GM18873 (cell line): Measurements from ENCODE around the gene PLD4.

ENCODE experiments used
- ATAC-seq: cut with Tn5 transposase; IDR thresholded peaks from one replicate; pipeline ENCODE4 v1.9.1; 2021; ENCODE audit warnings: mild to moderate bottlenecking, moderate library complexity, moderate number of reproducible peaks; ENCODE audit not compliant: unreplicated experiment, low FRiP score

Gene PLD4

GRCh38 chr14:104953896-104954656 is 29.4 kb downstream of the PLD4 start:
- ATAC-seq, result no peak

DNA sequence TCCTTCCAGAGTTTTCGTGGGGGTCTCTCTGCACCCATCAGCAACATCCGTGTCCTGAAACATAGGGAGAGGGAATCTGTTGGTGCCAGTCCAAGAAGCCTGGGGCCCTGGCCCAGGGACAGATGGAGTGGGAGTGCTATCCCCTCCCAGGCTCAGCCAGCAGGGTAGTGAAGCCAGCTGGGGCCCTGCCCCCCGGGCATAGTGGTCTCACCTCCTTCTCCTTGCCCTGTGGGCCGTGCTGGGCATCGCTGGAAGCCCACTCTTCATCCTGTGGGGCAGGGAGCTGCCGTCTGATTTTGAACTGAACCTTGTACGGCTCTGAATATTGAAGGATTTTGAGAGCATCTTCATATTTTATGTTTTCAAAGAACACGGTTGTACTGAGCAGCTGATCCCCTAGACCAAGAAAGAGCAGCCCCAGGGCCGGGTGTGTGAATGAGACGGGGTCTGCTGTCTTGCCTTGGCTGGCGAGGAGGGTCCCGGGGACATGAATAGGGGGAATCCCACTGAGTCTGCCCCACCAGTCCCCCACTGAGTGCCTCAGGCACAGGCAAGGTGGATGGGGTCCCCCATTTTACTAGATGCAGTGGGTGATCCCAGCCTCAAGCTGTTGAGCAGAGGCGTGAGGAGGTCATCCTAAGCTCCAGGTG is 30.2 kb downstream of the PLD4 start:
- no peak for ATAC-seq

- no peak for ATAC-seq
These were observed 30.7 kb downstream of the PLD4 start for GRCh38 chr14:104955396-104955770.

DNA sequence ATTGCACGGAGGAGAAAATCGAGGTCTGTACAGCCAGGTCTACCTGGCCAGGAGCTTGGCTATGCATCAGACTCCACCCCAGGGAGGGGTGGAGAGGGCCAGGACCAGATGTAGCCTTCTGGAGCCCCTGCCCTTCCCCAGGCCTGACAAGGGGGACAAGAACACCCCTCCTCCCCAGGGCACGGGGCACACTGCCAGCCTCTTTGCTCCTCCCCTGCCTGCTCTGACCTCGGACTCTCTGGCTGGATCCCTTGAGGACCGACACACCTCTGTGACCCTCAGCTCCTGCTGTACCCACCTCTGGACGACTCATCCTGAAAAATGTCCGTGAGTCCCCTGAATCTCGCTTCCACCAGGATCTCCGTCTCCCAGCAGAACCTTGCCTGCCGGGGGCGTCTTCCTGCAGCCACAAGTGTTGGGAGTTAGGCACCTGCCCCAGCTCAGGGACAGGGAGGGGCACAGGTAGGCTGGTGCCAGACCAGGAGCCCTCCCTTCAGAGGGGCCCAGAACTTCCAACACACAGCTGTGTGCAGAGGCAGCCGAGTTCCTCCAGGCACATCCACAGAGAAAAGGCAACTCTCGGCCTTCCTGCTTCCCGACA is 31.7 kb downstream of the PLD4 start:
- no peak for ATAC-seq

- ATAC-seq, result no peak
These were observed 32.8 kb downstream of the PLD4 start for GRCh38 chr14:104957146-104958113.

- no peak for ATAC-seq
These were observed 39.9 kb downstream of the PLD4 start for GRCh38 chr14:104964546-104964945.

DNA sequence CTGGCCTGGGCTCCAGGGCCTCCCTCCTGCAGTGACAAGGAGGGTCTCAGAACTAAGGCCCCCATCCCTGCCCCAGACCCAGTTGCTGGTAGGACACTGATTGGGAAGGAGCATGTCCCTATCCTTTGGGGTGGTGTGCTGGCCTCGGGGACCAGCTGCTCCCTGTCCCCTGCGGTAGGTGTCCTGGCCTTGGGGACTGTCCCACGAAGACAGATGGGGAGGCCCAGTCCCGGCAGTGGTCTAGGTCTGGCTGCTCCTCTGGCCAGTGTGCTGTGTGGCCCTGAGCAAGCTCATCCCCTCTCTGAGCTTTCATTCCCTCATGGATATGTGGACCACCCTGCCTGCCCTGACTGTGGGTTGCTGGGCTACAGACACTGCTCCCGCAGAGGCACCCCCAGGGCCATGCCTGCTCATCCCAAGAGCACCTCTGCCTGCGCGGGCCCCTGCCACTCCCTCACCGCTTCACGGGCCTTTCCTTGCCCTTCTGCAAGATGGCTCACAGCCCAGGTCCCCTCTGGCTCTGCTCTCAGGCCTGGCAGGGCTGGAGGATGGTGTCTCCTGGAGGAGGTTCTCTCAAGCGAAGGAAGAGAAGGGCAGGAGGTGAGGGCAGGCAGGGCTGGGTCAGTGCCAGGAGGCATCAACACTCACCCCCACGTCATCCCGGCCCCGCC is 41.0 kb downstream of the PLD4 start:
- ATAC-seq, result no peak

- ATAC-seq, result no peak
These were observed 41.7 kb downstream of the PLD4 start for GRCh38 chr14:104966261-104966865.

GRCh38 chr14:104966981-104967385 is 42.3 kb downstream of the PLD4 start:
- ATAC-seq, result no peak

DNA sequence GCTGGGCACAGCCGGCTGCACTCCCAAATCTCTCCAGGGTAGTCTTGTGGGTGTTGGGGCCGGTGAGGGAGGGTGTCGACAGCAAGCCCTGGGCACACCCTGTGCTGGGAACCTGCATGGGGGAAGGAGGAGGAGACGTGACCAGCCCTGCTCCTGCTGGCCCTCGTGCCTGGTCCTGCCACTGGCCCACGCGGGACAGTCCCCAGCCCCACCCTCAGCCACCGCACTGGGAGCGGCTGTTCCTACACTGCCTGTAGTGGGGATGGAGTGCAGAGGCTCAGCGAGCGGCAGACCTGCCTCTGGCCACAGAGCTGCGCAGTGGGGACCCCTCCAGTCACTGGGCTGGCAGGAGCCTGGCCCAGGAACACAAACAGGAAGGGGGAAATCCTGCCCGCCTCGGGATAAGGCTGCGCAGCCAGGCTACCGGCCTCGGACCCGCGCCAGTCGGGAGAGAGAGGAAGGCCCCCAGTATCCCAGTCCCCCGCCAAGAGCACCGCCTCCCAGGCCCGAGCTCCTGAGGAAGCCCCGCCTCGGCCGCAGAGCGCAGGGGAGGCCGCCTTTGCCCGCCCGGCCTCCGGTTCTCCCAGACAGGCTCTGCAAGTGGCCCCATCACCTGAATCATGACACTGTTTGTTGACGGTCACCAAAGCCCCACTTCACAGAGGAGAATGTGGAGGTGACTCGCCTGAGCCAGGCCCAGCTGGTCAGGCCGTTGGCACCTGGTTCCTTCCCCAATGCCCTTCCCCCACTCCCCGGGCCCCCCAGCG is 42.9 kb downstream of the PLD4 start:
- no peak for ATAC-seq

- ATAC-seq, result no peak
These were observed 43.5 kb downstream of the PLD4 start for GRCh38 chr14:104968153-104968527.

DNA sequence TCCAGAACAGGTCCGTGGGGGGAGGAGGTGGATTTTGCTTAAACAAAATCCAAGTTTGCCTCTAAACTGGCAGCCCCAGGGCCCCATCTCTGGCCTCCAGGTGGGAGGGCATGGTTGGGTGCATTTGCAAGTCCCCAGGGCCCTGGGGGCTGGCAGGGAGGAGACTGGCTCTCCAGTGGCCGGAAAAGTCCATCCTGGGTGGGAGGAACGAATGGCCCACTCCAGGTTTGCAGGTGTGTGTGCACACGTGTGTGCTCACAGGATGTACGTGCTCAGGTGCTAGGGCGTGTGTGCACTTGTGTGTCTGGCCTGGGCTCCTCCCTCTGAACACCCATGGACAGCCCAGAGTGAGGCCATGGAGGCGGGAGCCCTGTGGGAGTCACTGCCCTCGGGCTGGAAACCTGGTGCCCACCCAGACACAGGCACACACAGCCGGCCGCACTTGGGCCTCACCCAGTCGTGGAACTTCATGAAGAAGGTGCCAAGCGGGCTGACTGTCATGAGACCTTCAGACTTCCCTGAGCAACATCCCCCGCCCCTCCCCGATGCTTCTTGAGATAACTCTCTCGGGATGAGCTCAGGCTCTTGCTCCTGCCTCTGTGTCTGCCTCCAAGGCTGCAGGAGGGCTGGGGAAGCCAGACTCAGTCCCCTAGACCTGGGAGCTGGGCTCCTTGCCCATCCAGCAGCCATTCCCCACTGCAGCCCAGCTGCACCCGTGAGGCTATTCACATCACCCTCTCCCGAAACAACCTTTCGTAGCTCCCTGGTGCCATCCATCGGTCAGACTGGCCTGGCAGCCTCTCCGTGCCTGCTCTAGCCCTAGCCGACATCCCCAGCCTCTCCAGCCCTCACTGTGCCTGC is 44.1 kb downstream of the PLD4 start:
- ATAC-seq, result no peak

DNA sequence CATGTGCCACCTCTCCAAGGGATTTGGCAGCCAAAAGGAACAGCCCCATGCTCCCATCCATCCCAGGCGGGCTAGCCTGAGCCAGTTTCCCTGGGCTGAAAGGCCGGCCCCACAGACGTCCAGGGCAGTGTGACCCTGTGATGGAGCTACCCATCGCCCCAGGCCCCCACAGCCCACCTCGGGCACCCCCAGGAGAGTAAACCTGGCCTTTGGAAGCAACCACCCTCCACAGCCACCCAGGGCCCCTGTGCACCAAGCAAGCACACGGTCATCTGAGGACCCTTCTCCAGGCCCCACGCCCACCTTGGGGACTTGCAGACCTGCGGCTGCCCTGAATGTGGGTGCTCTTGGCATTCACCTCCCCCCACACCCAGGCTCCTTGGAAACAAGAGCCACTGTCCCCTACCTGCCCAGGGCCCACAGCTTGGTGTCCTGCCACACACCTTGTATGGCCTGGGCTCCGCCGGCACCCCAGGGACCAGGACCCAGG is 45.1 kb downstream of the PLD4 start:
- ATAC-seq, result no peak

- ATAC-seq, result no peak
These were observed 45.8 kb downstream of the PLD4 start for GRCh38 chr14:104970231-104971068.

GRCh38 chr14:104971447-104972240 is 47.0 kb downstream of the PLD4 start:
- no peak for ATAC-seq
